HG03060 (cell line): ENCODE measurements around the gene PRKCB.
"Not testable (repeated sequence)": the region's sequence is repeated elsewhere in the genome, so short reads cannot be mapped to it uniquely, and the experiment has no call there.

Experiments
- ATAC-seq: cut with Tn5 transposase; IDR thresholded peaks from one replicate; pipeline ENCODE4 v1.9.1; 2021; ENCODE audit warnings: low read depth, moderate number of reproducible peaks; ENCODE audit not compliant: unreplicated experiment

The PRKCB gene

GRCh38 chr16:23900480-23901177 is 64.8 kb downstream of the PRKCB start:
- ATAC-seq: no peak

- no peak for ATAC-seq
Measured at GRCh38 chr16:23901178-23902033, 65.6 kb downstream of the PRKCB start.

DNA sequence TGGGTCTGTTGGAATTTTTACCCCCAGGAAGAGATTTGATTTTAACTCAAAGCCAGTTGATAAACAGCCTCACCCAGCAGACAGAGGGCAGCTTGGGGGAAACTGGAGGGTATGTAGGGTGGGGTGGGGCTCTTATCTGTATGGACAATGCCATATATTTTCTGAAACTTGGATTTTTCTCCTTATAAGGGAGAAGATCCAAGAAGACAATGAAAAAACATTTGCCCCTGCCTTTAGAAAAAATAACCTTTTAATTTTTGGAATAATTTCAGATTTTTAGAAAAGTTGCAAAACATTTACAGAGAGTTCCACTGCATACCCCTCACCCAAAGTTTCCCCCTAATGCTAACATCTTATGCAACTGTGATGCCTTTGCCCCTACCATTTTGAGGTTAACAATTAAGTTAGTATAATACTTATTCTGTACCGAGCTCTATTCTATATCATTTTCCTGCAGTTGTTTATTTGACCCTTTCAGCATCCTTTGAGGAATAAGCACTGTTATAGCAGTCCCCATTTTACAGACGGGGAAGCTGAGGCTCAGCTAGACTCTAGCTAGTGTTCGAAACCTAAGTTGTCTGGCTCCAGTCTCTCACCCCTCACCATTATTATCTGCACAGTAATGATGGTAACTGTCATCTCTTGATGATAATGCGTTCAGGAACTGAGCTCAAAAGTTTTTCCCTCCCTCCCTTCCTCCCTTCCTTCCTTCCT is 66.4 kb downstream of the PRKCB start:
- no peak for ATAC-seq

- no peak for ATAC-seq
Measured at GRCh38 chr16:23902748-23903414, 67.1 kb downstream of the PRKCB start.

- no peak for ATAC-seq
Measured at GRCh38 chr16:23905027-23905426, 69.2 kb downstream of the PRKCB start.

GRCh38 chr16:23907457-23907902 is 71.7 kb downstream of the PRKCB start:
- no peak for ATAC-seq

- no peak for ATAC-seq
Measured at GRCh38 chr16:23907903-23908302, 72.1 kb downstream of the PRKCB start.

DNA sequence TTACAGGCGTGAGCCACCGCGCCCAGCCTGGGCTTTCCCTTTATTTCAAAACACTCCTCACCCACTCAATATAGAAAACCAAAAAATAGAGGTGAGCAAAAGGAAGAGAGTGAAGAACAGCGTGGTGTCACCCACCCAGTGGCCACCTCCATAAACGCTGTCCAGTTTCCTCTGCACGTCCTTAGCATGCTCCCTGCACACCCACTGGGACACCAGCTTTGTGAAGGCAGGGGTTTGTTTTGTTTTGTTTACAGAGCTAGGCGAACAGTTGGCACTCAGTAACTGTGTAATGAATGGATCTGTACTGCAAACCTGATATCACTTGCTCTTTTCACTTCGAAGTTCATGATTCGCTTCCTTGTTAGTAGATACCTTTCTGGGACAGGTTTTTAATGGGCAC is 73.0 kb downstream of the PRKCB start:
- ATAC-seq: no peak

DNA sequence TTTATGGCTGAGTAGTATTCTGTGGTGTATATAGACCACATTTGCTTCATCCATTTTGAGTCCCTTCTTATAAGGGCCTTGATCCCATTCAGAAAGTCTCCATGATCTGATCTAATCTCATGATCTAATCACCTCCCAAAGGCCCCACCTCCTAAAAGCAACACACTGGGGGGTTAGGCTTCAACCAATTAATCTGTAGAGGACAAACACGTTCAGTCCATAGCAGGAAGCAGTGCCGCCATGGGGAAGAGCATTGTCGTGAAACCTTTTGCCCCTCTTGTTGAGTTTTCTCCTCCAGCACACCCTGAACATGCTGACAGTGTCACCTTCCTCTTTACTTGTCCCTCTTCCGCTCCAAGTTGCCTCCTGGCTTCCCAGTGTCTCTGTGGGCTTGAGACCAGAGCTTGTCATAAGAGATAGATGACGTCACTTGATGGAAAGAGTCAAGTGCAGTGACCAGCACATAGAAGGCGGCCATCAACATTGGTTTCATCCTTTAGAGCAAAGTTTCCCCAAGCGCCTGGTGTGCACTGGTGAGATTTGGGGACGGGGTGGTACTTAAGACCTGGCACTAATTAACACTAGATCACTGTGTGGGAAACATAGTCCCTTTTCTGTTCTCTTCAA is 74.1 kb downstream of the PRKCB start:
- ATAC-seq: no peak

- no peak for ATAC-seq
Measured at GRCh38 chr16:23914946-23915530, 79.3 kb downstream of the PRKCB start.

- not testable (repeated sequence) for ATAC-seq
Measured at GRCh38 chr16:23916552-23916951, 80.8 kb downstream of the PRKCB start.

GRCh38 chr16:23917621-23918020 is 81.8 kb downstream of the PRKCB start:
- ATAC-seq: no peak

DNA sequence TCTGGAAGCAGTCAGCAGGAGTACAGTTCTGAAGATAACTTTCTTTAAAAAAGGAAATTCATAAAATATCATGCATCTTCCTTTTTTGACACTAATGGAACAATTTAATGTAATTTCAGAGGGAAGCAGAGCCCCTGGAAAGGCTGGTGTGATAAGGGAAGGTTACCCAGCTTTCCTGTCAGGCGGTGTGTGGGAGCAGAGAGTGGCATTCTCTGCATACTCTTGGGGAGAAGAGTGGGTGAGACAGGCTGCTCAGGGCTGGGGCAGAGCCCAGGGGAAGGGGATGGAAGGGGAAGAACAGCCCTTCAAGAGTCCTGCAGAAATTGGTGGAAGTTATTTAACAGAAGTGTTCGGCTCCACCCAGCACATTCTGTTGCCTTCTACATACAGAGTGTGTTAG is 84.7 kb downstream of the PRKCB start:
- ATAC-seq: no peak

DNA sequence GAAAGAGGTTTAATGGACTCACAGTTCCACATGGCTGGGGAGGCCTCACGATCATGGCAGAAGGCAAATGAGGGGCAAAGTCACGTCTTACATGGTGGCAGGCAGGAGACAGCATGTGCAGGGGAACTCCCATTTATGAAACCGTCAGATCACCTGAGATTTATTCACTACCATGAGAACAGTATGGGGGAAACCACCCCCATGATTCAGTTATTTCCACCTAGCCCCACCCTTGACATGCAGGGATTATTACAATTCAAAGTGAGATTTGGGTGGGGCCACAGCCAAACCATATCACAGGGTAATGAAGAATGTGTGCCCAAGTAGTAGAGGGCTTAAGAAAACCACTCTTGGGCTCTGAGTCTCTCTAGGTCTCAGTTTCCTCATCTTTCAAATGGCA is 85.1 kb downstream of the PRKCB start:
- no peak for ATAC-seq

- no peak for ATAC-seq
Measured at GRCh38 chr16:23922406-23922805, 86.6 kb downstream of the PRKCB start.

DNA sequence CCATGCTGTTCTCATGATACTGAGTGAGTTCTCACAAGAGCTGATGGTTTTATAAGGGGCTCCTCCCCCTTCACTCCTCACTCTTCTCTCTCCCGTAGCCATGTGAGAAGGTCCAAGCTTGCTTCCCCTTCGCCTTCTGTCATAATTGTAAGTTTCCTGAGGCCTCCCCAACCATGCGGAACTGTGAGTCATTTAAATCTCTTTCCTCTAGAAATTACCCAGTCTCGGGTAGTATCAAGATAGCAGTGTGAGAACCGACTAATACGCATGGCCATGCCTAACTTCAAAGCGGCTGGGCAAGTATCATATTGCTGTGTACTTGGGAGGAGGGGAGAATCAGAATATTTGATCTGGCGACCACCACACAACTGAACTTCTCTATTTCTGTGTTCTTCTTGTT is 88.3 kb downstream of the PRKCB start:
- no peak for ATAC-seq

DNA sequence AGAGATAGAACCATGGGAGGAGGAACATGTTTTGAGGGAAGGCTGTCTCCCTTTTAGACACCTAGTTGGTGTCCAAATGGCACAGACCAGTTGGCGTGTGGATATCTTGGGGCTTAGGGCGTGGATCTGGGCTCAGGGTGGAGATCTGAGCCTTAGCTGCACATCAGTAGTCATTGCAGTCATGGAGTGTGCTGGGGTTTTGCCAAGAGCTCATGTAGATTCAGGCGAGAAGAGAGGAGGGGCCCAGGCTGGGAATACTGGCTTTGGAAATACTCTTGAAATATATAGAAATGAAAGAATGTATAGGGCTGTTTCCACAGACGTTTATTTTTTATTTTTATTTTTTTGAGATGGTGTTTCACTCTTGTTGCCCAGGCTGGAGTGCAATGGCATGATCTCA is 92.0 kb downstream of the PRKCB start:
- ATAC-seq: no peak

DNA sequence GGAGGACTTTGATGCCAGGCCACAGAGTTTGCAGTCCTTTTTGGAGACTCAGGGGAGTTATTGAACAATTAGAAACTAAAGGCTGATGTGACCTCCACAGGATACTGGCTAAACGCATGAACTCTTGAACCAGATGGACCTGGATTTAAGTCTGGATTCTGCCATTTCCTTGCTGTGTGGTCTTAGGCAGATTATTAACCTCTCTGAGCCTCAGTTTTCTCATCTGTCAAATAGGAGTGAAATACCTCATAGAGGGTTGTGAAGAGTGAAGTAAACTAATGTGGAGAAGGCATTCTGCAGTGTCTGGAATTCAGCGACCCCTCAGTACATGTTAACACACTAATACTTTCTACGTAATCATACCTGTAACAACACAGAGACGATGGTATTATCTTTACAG is 93.5 kb downstream of the PRKCB start:
- no peak for ATAC-seq

DNA sequence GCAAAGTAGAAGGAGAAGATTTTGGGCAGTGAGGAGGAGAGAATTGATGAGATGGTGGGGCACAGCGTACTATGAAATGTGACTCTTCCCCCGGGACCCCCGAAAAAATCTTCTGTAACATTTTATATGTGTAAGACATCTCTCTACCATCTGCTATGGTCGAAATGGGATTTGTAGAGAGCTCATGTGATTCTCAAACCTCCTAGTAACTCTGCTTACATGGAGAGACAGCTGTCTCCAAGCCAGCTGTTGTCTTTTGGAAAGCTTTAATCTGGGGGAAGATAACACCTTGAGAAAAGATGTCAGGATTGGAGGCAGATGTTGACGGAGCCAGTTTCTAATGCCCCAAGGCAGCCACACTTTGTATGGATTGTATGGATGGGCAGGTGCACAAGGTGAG is 94.1 kb downstream of the PRKCB start:
- no peak for ATAC-seq

- ATAC-seq: no peak
Measured at GRCh38 chr16:23930791-23931190, 95.0 kb downstream of the PRKCB start.
